ENCODE data around the gene RBM26.

RBM26 gene

GRCh38 chr13:79398127-79398526 lies 7.9 kb downstream of the RBM26 start:
- Histone ChIP-seq H3K9me3 (ENCODE audit: control insufficient read depth, low read length) (no peaks in the 10 kb centered on the region), H3K4me3 (ENCODE audit: low read length) (no peak overlapping the region), H3K4me1 (ENCODE audit: control insufficient read depth, insufficient read depth, low read length) (peaks cover 18% of the 10 kb centered on the region), H3K9ac (ENCODE audit: low read length) (no peak overlapping the region), H3K36me3 (ENCODE audit: control insufficient read depth, insufficient read depth, low read length) (no peaks in the 10 kb centered on the region), H3K27me3 (ENCODE audit: control insufficient read depth, insufficient read depth, low read length) (no peaks in the 10 kb centered on the region)

- Histone ChIP-seq H3K9ac (ENCODE audit: low read length) (no peak overlapping the region), H3K4me1 (ENCODE audit: control insufficient read depth, insufficient read depth, low read length) (peaks cover 5% of the 10 kb centered on the region), H3K4me3 (ENCODE audit: low read length) (no peak overlapping the region), H3K27me3 (ENCODE audit: control insufficient read depth, insufficient read depth, low read length) (no peaks in the 10 kb centered on the region), H3K9me3 (ENCODE audit: control insufficient read depth, low read length) (no peaks in the 10 kb centered on the region), H3K36me3 (ENCODE audit: control insufficient read depth, insufficient read depth, low read length) (no peaks in the 10 kb centered on the region)
Observed at GRCh38 chr13:79395881-79396280, 10.2 kb downstream of the RBM26 start.

GRCh38 chr13:79393564-79394249 lies 12.3 kb downstream of the RBM26 start:
- Histone ChIP-seq H3K4me1 (ENCODE audit: control insufficient read depth, insufficient read depth, low read length) (peaks cover 5% of the 10 kb centered on the region), H3K36me3 (ENCODE audit: control insufficient read depth, insufficient read depth, low read length) (no peaks in the 10 kb centered on the region), H3K9ac (ENCODE audit: low read length) (no peak overlapping the region), H3K27me3 (ENCODE audit: control insufficient read depth, insufficient read depth, low read length) (no peaks in the 10 kb centered on the region), H3K9me3 (ENCODE audit: control insufficient read depth, low read length) (no peaks in the 10 kb centered on the region), H3K4me3 (ENCODE audit: low read length) (no peak overlapping the region)

- Histone ChIP-seq H3K9ac (ENCODE audit: low read length) (no peak overlapping the region), H3K27me3 (ENCODE audit: control insufficient read depth, insufficient read depth, low read length) (no peaks in the 10 kb centered on the region), H3K4me1 (ENCODE audit: control insufficient read depth, insufficient read depth, low read length) (peaks cover 5% of the 10 kb centered on the region), H3K9me3 (ENCODE audit: control insufficient read depth, low read length) (no peaks in the 10 kb centered on the region), H3K36me3 (ENCODE audit: control insufficient read depth, insufficient read depth, low read length) (no peaks in the 10 kb centered on the region), H3K4me3 (ENCODE audit: low read length) (no peak overlapping the region)
Observed at GRCh38 chr13:79392882-79393563, 13.0 kb downstream of the RBM26 start.

GRCh38 chr13:79389026-79389425 lies 17.0 kb downstream of the RBM26 start:
- Histone ChIP-seq H3K4me1 (ENCODE audit: control insufficient read depth, insufficient read depth, low read length) (peaks cover 10% of the 10 kb centered on the region), H3K36me3 (ENCODE audit: control insufficient read depth, insufficient read depth, low read length) (no peaks in the 10 kb centered on the region), H3K9ac (ENCODE audit: low read length) (no peak overlapping the region), H3K4me3 (ENCODE audit: low read length) (no peak overlapping the region), H3K9me3 (ENCODE audit: control insufficient read depth, low read length) (no peaks in the 10 kb centered on the region), H3K27me3 (ENCODE audit: control insufficient read depth, insufficient read depth, low read length) (no peaks in the 10 kb centered on the region)

GRCh38 chr13:79387853-79388252 lies 18.2 kb downstream of the RBM26 start:
- Histone ChIP-seq H3K9me3 (ENCODE audit: control insufficient read depth, low read length) (no peaks in the 10 kb centered on the region), H3K4me1 (ENCODE audit: control insufficient read depth, insufficient read depth, low read length) (peaks cover 7% of the 10 kb centered on the region), H3K36me3 (ENCODE audit: control insufficient read depth, insufficient read depth, low read length) (no peaks in the 10 kb centered on the region), H3K4me3 (ENCODE audit: low read length) (no peak overlapping the region), H3K9ac (ENCODE audit: low read length) (no peak overlapping the region), H3K27me3 (ENCODE audit: control insufficient read depth, insufficient read depth, low read length) (no peaks in the 10 kb centered on the region)

- Histone ChIP-seq H3K27me3 (ENCODE audit: control insufficient read depth, insufficient read depth, low read length) (no peaks in the 10 kb centered on the region), H3K9me3 (ENCODE audit: control insufficient read depth, low read length) (no peaks in the 10 kb centered on the region), H3K4me3 (ENCODE audit: low read length) (no peak overlapping the region), H3K4me1 (ENCODE audit: control insufficient read depth, insufficient read depth, low read length) (peaks cover 12% of the 10 kb centered on the region), H3K36me3 (ENCODE audit: control insufficient read depth, insufficient read depth, low read length) (no peaks in the 10 kb centered on the region), H3K9ac (ENCODE audit: low read length) (no peak overlapping the region)
Observed at GRCh38 chr13:79386125-79386826, 19.8 kb downstream of the RBM26 start.

- Histone ChIP-seq H3K36me3 (ENCODE audit: control insufficient read depth, insufficient read depth, low read length) (no peaks in the 10 kb centered on the region), H3K4me3 (ENCODE audit: low read length) (no peak overlapping the region), H3K9me3 (ENCODE audit: control insufficient read depth, low read length) (no peaks in the 10 kb centered on the region), H3K27me3 (ENCODE audit: control insufficient read depth, insufficient read depth, low read length) (no peaks in the 10 kb centered on the region), H3K4me1 (ENCODE audit: control insufficient read depth, insufficient read depth, low read length) (peaks cover 12% of the 10 kb centered on the region), H3K9ac (ENCODE audit: low read length) (no peak overlapping the region)
Observed at GRCh38 chr13:79385694-79386093, 20.4 kb downstream of the RBM26 start.

GRCh38 chr13:79384022-79384610 lies 21.9 kb downstream of the RBM26 start:
- H3K9ac ChIP-seq (ENCODE audit: low read length): no peak overlapping the region
- H3K4me3 ChIP-seq (ENCODE audit: low read length): no peak overlapping the region
- H3K4me1 ChIP-seq (ENCODE audit: control insufficient read depth, insufficient read depth, low read length): peaks cover 12% of the 10 kb centered on the region

GRCh38 chr13:79382545-79383275 lies 23.3 kb downstream of the RBM26 start:
- Histone ChIP-seq H3K36me3 (ENCODE audit: control insufficient read depth, insufficient read depth, low read length) (no peaks in the 10 kb centered on the region), H3K4me1 (ENCODE audit: control insufficient read depth, insufficient read depth, low read length) (peaks cover 12% of the 10 kb centered on the region), H3K9ac (ENCODE audit: low read length) (no peak overlapping the region), H3K27me3 (ENCODE audit: control insufficient read depth, insufficient read depth, low read length) (no peaks in the 10 kb centered on the region), H3K4me3 (ENCODE audit: low read length) (no peak overlapping the region), H3K9me3 (ENCODE audit: control insufficient read depth, low read length) (no peaks in the 10 kb centered on the region)

More at GRCh38 chr13:79384022-79384610, 21.9 kb downstream of the RBM26 start:
- Histone ChIP-seq H3K27me3 (ENCODE audit: control insufficient read depth, insufficient read depth, low read length) (no peaks in the 10 kb centered on the region), H3K36me3 (ENCODE audit: control insufficient read depth, insufficient read depth, low read length) (no peaks in the 10 kb centered on the region), H3K9me3 (ENCODE audit: control insufficient read depth, low read length) (no peaks in the 10 kb centered on the region)

GRCh38 chr13:79380997-79381396 lies 25.1 kb downstream of the RBM26 start:
- Histone ChIP-seq H3K9ac (ENCODE audit: low read length) (no peak overlapping the region), H3K4me3 (ENCODE audit: low read length) (no peak overlapping the region), H3K27me3 (ENCODE audit: control insufficient read depth, insufficient read depth, low read length) (no peaks in the 10 kb centered on the region), H3K4me1 (ENCODE audit: control insufficient read depth, insufficient read depth, low read length) (peaks cover 8% of the 10 kb centered on the region), H3K9me3 (ENCODE audit: control insufficient read depth, low read length) (no peaks in the 10 kb centered on the region), H3K36me3 (ENCODE audit: control insufficient read depth, insufficient read depth, low read length) (peaks cover 2% of the 10 kb centered on the region)
